GM15510 (cell line): ENCODE measurements around the gene USP34.

Experiments used
- POLR2A ChIP-seq: IDR thresholded peaks from 3 replicates; pipeline ENCODE4 v1.6.1; 2011; ENCODE audit warnings: borderline replicate concordance; ENCODE audit not compliant: insufficient read length; ENCODE audit errors: extremely low read depth

Gene USP34

GRCh38 chr2:61469424-61470121 is 1.3 kb downstream of the USP34 start:
- TF ChIP-seq POLR2A: no peak

GRCh38 chr2:61465045-61465444 is 5.8 kb downstream of the USP34 start:
- TF ChIP-seq POLR2A: no peak

GRCh38 chr2:61463769-61464475 is 7.0 kb downstream of the USP34 start:
- no peak for TF ChIP-seq POLR2A

GRCh38 chr2:61461404-61461803 is 9.5 kb downstream of the USP34 start:
- TF ChIP-seq POLR2A: no peak

- no peak for TF ChIP-seq POLR2A
Measured at GRCh38 chr2:61460163-61460562, 10.7 kb downstream of the USP34 start.

GRCh38 chr2:61456746-61457420 is 14.0 kb downstream of the USP34 start:
- TF ChIP-seq POLR2A: no peak

GRCh38 chr2:61456070-61456745 is 14.7 kb downstream of the USP34 start:
- no peak for TF ChIP-seq POLR2A

GRCh38 chr2:61454383-61454782 is 16.5 kb downstream of the USP34 start:
- TF ChIP-seq POLR2A: no peak

- TF ChIP-seq POLR2A: no peak
Measured at GRCh38 chr2:61452392-61452791, 18.5 kb downstream of the USP34 start.

- TF ChIP-seq POLR2A: no peak
Measured at GRCh38 chr2:61451178-61451577, 19.7 kb downstream of the USP34 start.

- TF ChIP-seq POLR2A: no peak
Measured at GRCh38 chr2:61450144-61450543, 20.7 kb downstream of the USP34 start.

- TF ChIP-seq POLR2A: no peak
Measured at GRCh38 chr2:61448229-61448628, 22.7 kb downstream of the USP34 start.

- TF ChIP-seq POLR2A: no peak
Measured at GRCh38 chr2:61443342-61444041, 27.4 kb downstream of the USP34 start.

- no peak for TF ChIP-seq POLR2A
Measured at GRCh38 chr2:61439241-61440002, 31.5 kb downstream of the USP34 start.
